ENCODE data around the gene ACP6. TPM values are rescaled to one million over a fixed set of nuclear protein-coding genes. Genes with fewer than 3 reads are reported as not detected.

ACP6 gene
- polyA plus RNA-seq, 2 of the 4 experiments (the other 2 are of a cell fraction) = 14.9 to 26.2 TPM

GRCh38 chr1:147620543-147620942 lies 49.8 kb downstream of the ACP6 start:
- no peak for FAIRE-seq
- CTCF ChIA-PET = no interaction called here

GRCh38 chr1:147619741-147620140 lies 50.6 kb downstream of the ACP6 start:
- Histone ChIP-seq H3K27ac (no peak overlapping the region), H3K4me3 (no peak overlapping the region), H3K9me3 (no peaks in the 10 kb centered on the region), H3K4me2 (no peak overlapping the region), H3K4me1 (no peaks in the 10 kb centered on the region)
- DNase-seq (ENCODE audit: low read depth in 1 of 2, low spot score in 1 of 2) (no peak), FAIRE-seq (no peak), ATAC-seq (no peak)
- TF ChIP-seq HOXB5 (CRISPR knock-in tag; IDR thresholded peaks at IDR 0.05) = no peak
- TF ChIP-seq PHF8 (IDR thresholded peaks at IDR 0.05; ENCODE audit: borderline replicate concordance, low read depth) = no peak
- no peak for TF ChIP-seq BCL3 (IDR thresholded peaks at IDR 0.05)
- TF ChIP-seq MAFK (IDR thresholded peaks at IDR 0.05; ENCODE audit: partially characterized antibody) = no peak
- no peak for TF ChIP-seq CHD2 (IDR thresholded peaks at IDR 0.05; ENCODE audit: low read length, partially characterized antibody)
- no peak for TF ChIP-seq RCOR1 (IDR thresholded peaks at IDR 0.05; ENCODE audit: low read depth, low read length)
- TF ChIP-seq BHLHE40 (IDR thresholded peaks at IDR 0.05; ENCODE audit: low read depth, low read length) = no peak
- no peak for TF ChIP-seq KDM5A (IDR thresholded peaks at IDR 0.05)
- TF ChIP-seq HOXA7 (CRISPR knock-in tag; IDR thresholded peaks at IDR 0.05) = no peak
- no peak for TF ChIP-seq ZC3H11A (IDR thresholded peaks at IDR 0.05)
- TF ChIP-seq TP53 (CRISPR knock-in tag; IDR thresholded peaks at IDR 0.05) = no peak
- no peak for TF ChIP-seq POLR2A (IDR thresholded peaks at IDR 0.05; ENCODE audit: low read length)
- TF ChIP-seq CBX2 (IDR thresholded peaks at IDR 0.05; ENCODE audit: borderline replicate concordance, low read depth) = no peak
- no peak for TF ChIP-seq NPAS2 (CRISPR knock-in tag; IDR thresholded peaks at IDR 0.05; ENCODE audit: borderline replicate concordance)
- no peak for TF ChIP-seq HEYL (CRISPR knock-in tag; IDR thresholded peaks at IDR 0.05)
- no peak for TF ChIP-seq ZFP36 (IDR thresholded peaks at IDR 0.05; ENCODE audit: borderline replicate concordance, partially characterized antibody)
- no peak for TF ChIP-seq RARB (CRISPR knock-in tag; IDR thresholded peaks at IDR 0.05)
- no peak for TF ChIP-seq RNF2 (IDR thresholded peaks at IDR 0.05; ENCODE audit: borderline replicate concordance, low read depth)
- CTCF ChIA-PET = interaction anchor here (2.5 kb wide), 1 partner anchor 8 kb away, joined by 11 read pairs; no protein-coding TSS in a partner anchor
- 81% methylated on average over 5 of the region's 7 CpGs for WGBS (ENCODE audit: missing lambda C conversion rate)
- POLR2A ChIA-PET = no interaction called here

More at GRCh38 chr1:147620543-147620942, 49.8 kb downstream of the ACP6 start:
- whole genome bisulfite sequencing (ENCODE audit: missing lambda C conversion rate) = 95% methylated on average over 7 of the region's 12 CpGs
- DNase-seq (ENCODE audit: low read depth in 1 of 2, low spot score in 1 of 2) (no peak), ATAC-seq (no peak)
- Histone ChIP-seq H3K27ac (no peak overlapping the region), H3K9me3 (no peaks in the 10 kb centered on the region), H3K4me1 (no peaks in the 10 kb centered on the region), H3K4me2 (no peak overlapping the region), H3K4me3 (no peak overlapping the region)
- POLR2A ChIA-PET = no interaction called here
- TF ChIP-seq CTCF (IDR thresholded peaks at IDR 0.05) (no peak), TP53 (CRISPR knock-in tag; IDR thresholded peaks at IDR 0.05) (no peak), HOXB5 (CRISPR knock-in tag; IDR thresholded peaks at IDR 0.05) (no peak), HEYL (CRISPR knock-in tag; IDR thresholded peaks at IDR 0.05) (no peak), JUN (IDR thresholded peaks at IDR 0.05) (no peak), CBX8 (IDR thresholded peaks at IDR 0.05) (no peak), MYC (IDR thresholded peaks at IDR 0.05; ENCODE audit: borderline replicate concordance, low read length) (no peak), ZC3H11A (IDR thresholded peaks at IDR 0.05) (no peak), NFE2L2 (conservative IDR thresholded peaks at IDR 0.05; ENCODE audit: low read length) (no peak), SREBF2 (IDR thresholded peaks at IDR 0.05) (no peak), MAFK (IDR thresholded peaks at IDR 0.05; ENCODE audit: partially characterized antibody) (no peak)
- TF ChIP-seq, protein P1, sequence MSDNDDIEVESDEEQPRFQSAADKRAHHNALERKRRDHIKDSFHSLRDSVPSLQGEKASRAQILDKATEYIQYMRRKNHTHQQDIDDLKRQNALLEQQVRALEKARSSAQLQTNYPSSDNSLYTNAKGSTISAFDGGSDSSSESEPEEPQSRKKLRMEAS (IDR thresholded peaks at IDR 0.05) = no peak
